WERI-Rb-1 (cell line): ENCODE data around the gene CIBAR2.

ENCODE experiments used
- DNase-seq: peaks from one replicate; pipeline ENCODE4 v3.0.0-alpha.2; 2020
- H3K27ac ChIP-seq: fragments of 250-450 bp; sonication (Bioruptor Pico); 2 replicates; pipeline ENCODE4 v1.5.1; 2020; ENCODE audit warnings: mild to moderate bottlenecking, moderate library complexity
- H3K27me3 ChIP-seq: fragments of 250-450 bp; sonication (Bioruptor Pico); 2 replicates; pipeline ENCODE4 v1.5.1; 2021; ENCODE audit warnings: mild to moderate bottlenecking, low read depth, moderate library complexity; ENCODE audit not compliant: insufficient read depth, severe bottlenecking
- H3K36me3 ChIP-seq: fragments of 250-450 bp; sonication (Bioruptor Pico); 2 replicates; pipeline ENCODE4 v1.5.1; 2020; ENCODE audit warnings: mild to moderate bottlenecking, moderate library complexity
- H3K4me3 ChIP-seq: 2 replicates; pipeline ENCODE4 v1.5.1; 2011; ENCODE audit warnings: low read depth, mild to moderate bottlenecking, control low read depth, low read length
- H3K9me3 ChIP-seq: fragments of 250-450 bp; sonication (Bioruptor Pico); 2 replicates; pipeline ENCODE4 v1.5.1; 2021; ENCODE audit warnings: mild to moderate bottlenecking, moderate library complexity; ENCODE audit not compliant: severe bottlenecking
- CTCF ChIP-seq: IDR thresholded peaks from 2 replicates; pipeline ENCODE4 v1.5.1; 2011; ENCODE audit warnings: low read depth, mild to moderate bottlenecking, control low read depth, inconsistent platforms, low read length

CIBAR2 gene

GRCh38 chr16:85107532-85107931 is 4.7 kb downstream of the CIBAR2 start:
- Histone ChIP-seq H3K27me3 (no peaks in the 10 kb centered on the region), H3K36me3 (no peaks in the 10 kb centered on the region), H3K4me3 (no peak overlapping the region), H3K27ac (no peak overlapping the region), H3K9me3 (no peaks in the 10 kb centered on the region)
- no peak for DNase-seq
- TF ChIP-seq CTCF, result no peak

GRCh38 chr16:85107083-85107482 is 5.2 kb downstream of the CIBAR2 start:
- Histone ChIP-seq H3K9me3 (no peaks in the 10 kb centered on the region), H3K27ac (no peak overlapping the region), H3K36me3 (no peaks in the 10 kb centered on the region), H3K4me3 (no peak overlapping the region), H3K27me3 (no peaks in the 10 kb centered on the region)
- no peak for TF ChIP-seq CTCF
- no peak for DNase-seq

- no peaks in the 10 kb centered on the region for H3K9me3 ChIP-seq
- TF ChIP-seq CTCF, result no peak
- DNase-seq, result no peak
- H3K4me3 ChIP-seq, result no peak overlapping the region
- H3K27ac ChIP-seq, result no peak overlapping the region
- no peaks in the 10 kb centered on the region for H3K27me3 ChIP-seq
- H3K36me3 ChIP-seq, result no peaks in the 10 kb centered on the region
These were observed 6.8 kb downstream of the CIBAR2 start for GRCh38 chr16:85105475-85105874.

- Histone ChIP-seq H3K27me3 (no peaks in the 10 kb centered on the region), H3K27ac (no peak overlapping the region), H3K9me3 (no peaks in the 10 kb centered on the region), H3K36me3 (no peaks in the 10 kb centered on the region), H3K4me3 (no peak overlapping the region)
- DNase-seq, result no peak
- no peak for TF ChIP-seq CTCF
These were observed 7.4 kb downstream of the CIBAR2 start for GRCh38 chr16:85104821-85105391.

GRCh38 chr16:85104147-85104546 is 8.1 kb downstream of the CIBAR2 start:
- no peak overlapping the region for H3K27ac ChIP-seq
- TF ChIP-seq CTCF, result peak; percentile 30; the same call in 1 of the 2 replicates
- peak; percentile 63 for DNase-seq

More at GRCh38 chr16:85104147-85104546, 8.1 kb downstream of the CIBAR2 start:
- Histone ChIP-seq H3K9me3 (no peaks in the 10 kb centered on the region), H3K4me3 (no peak overlapping the region), H3K27me3 (no peaks in the 10 kb centered on the region), H3K36me3 (no peaks in the 10 kb centered on the region)
